CD4-positive, alpha-beta T cell treated with Interleukin-2 at 100 ng/mL for 4 hours (primary cell): ENCODE results near the gene HAUS2.
"Not testable (repeated sequence)": the region's sequence is repeated elsewhere in the genome, so short reads cannot be mapped to it uniquely, and the experiment has no call there.

Source experiments
- DNase-seq: peaks from one replicate; pipeline ENCODE4 v3.0.0-alpha.2; 2020; ENCODE audit warnings: low spot score

HAUS2 gene

DNA sequence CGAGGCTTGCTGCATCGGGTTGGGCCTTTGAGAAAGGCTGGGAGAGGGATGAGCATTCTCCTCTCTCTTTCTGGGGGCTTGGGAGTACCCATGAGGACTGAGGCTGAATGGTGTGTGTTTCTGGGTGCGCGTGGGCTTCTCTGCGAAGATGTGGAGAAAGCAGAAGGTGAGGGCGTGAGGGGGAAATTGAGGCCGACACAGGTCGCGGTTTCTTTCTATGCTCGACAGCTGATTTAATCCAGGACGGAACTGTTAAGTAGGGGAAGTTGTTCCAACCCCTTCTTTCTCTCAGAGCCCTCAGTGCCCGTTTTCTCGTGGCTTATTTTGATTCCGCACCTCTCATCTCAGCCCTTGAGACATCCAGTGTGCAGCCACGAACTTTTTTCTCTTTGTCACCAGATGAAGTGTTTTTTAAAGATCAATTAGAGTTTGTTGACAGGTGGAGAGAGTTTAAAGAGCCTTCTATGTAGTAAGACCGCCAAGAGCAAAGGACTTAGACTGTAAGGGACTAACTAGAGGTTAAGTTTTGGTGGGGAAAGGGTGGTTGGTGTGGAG lies 27.5 kb downstream of the HAUS2 start:
- DNase-seq, result no peak

GRCh38 chr15:42576776-42577175 lies 28.1 kb downstream of the HAUS2 start:
- no peak for DNase-seq

- no peak for DNase-seq
Measured at GRCh38 chr15:42577514-42578031, 28.9 kb downstream of the HAUS2 start.

- DNase-seq, result no peak
Measured at GRCh38 chr15:42578984-42579537, 30.4 kb downstream of the HAUS2 start.

DNA sequence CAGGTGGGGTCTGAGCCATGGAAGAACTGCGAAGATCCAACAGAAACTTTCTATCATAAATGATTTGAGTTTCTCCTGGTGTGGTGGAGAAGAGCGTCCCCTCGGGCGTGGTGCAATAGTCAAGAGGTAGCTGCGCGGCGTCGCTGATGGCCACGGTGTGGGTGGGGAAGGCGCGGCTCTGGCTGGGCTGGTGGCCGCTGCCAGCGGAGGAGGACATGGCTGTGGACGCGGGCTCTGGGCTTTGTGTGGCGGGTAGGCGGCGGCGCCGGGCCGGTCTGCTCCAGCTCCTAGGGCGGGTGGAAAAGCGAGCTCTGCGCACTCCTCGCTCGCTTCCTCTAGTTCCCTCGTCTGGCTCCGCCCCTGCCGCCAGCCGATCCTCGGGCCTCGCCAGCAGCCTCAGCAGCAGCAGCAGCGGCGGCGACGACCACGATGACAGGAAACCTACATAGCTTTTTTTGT lies 32.7 kb downstream of the HAUS2 start:
- DNase-seq, result peak; percentile 76

- no peak for DNase-seq
Measured at GRCh38 chr15:42582569-42583375, 34.1 kb downstream of the HAUS2 start.

GRCh38 chr15:42584031-42584765 lies 35.6 kb downstream of the HAUS2 start:
- DNase-seq, result no peak

GRCh38 chr15:42590619-42591237 lies 42.1 kb downstream of the HAUS2 start:
- DNase-seq, result no peak

- no peak for DNase-seq
Measured at GRCh38 chr15:42591238-42591934, 42.7 kb downstream of the HAUS2 start.

GRCh38 chr15:42592716-42593115 lies 44.1 kb downstream of the HAUS2 start:
- no peak for DNase-seq

DNA sequence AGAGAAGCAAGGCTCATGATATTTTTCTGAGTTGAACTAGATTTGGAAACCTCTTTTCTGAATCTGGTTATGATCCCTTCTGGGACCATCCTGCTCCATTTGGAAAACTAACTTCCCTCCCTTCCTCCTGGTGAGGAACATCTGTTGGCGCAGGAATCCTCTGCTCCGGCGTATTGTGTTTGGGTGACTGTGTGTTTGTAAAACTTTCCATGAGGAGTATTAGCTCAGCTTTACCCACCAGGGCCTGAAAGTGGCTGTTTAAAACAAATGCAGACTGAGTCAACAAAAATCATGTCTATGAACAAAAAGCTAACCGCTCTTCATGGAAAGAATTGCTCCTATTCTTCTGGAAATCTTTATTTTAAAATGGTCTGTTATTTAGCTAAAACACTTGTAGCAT lies 44.5 kb downstream of the HAUS2 start:
- DNase-seq, result no peak

DNA sequence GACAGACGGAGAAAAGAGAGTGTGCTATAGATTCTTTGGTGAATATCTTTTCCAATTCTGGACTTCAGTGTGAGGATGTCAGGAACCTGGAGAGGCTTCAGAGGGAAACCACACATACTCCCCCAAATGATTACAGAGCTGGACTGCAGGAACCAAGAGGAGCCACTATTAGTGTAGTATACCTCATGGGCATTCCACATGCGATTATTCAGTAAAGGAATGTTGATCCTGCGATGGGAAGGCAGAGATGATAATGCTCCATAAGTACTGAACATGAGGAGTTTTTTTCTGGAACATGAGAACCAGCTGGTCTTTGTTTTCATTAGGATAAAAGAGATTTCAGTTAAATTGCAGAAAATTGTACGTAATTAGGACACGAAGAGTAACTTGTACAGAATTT lies 45.5 kb downstream of the HAUS2 start:
- no peak for DNase-seq

GRCh38 chr15:42595626-42596240 lies 47.1 kb downstream of the HAUS2 start:
- DNase-seq, result no peak

GRCh38 chr15:42601316-42601715 lies 52.7 kb downstream of the HAUS2 start:
- not testable (repeated sequence) for DNase-seq

- DNase-seq, result no peak
Measured at GRCh38 chr15:42602501-42602900, 53.9 kb downstream of the HAUS2 start.

GRCh38 chr15:42603978-42604377 lies 55.3 kb downstream of the HAUS2 start:
- no peak for DNase-seq

GRCh38 chr15:42604894-42605744 lies 56.5 kb downstream of the HAUS2 start:
- DNase-seq, result no peak

- DNase-seq, result no peak
Measured at GRCh38 chr15:42605796-42606195, 57.2 kb downstream of the HAUS2 start.

- DNase-seq, result peak; percentile 48
Measured at GRCh38 chr15:42608110-42608531, 59.5 kb downstream of the HAUS2 start.
